ENCODE data around the gene VAV3. TPM values are rescaled to one million over a fixed set of nuclear protein-coding genes. Genes with fewer than 3 reads are reported as not detected.

Gene VAV3
- total RNA-seq, 1 donor from 2014 or later = 25.8 TPM

- Mint-ChIP-seq H3K27me3 (ENCODE audit: unreplicated experiment) (peaks cover 2% of the 10 kb centered on the region), H3K4me1 (ENCODE audit: low read depth, unreplicated experiment) (peaks cover 7% of the 10 kb centered on the region)
Observed at GRCh38 chr1:107523061-107523460, 441.9 kb downstream of the VAV3 start.

More at GRCh38 chr1:107523061-107523460, 441.9 kb downstream of the VAV3 start:
- Mint-ChIP-seq H3K36me3 (ENCODE audit: unreplicated experiment) (no peaks in the 10 kb centered on the region), H3K9me3 (ENCODE audit: unreplicated experiment) (peaks cover 1% of the 10 kb centered on the region), H3K4me3 (ENCODE audit: unreplicated experiment) (no peak overlapping the region), H3K27ac (ENCODE audit: unreplicated experiment) (no peak overlapping the region)
- no peak for DNase-seq
- TF ChIP-seq CTCF (IDR thresholded peaks at IDR 0.05; ENCODE audit: partially characterized antibody, unreplicated experiment) = no peak

Small RNA genes within 50 kb of the gene (microRNA-seq; reads per million reads assigned to microRNA genes)
- not detected for gene MIR7852 (ENCODE audit: unreplicated experiment)

Other genes starting within 250 kb of the VAV3 start
- gene SLC25A24, start 235.2 kb upstream of the VAV3 start, total RNA-seq (ENCODE audit: unreplicated experiment) = 55.3 TPM